GM15510 (cell line): ENCODE measurements around the gene BRICD5.

Source experiments
- POLR2A ChIP-seq: IDR thresholded peaks from 3 replicates; pipeline ENCODE4 v1.6.1; 2011; ENCODE audit warnings: borderline replicate concordance; ENCODE audit not compliant: insufficient read length; ENCODE audit errors: extremely low read depth

BRICD5 gene

DNA sequence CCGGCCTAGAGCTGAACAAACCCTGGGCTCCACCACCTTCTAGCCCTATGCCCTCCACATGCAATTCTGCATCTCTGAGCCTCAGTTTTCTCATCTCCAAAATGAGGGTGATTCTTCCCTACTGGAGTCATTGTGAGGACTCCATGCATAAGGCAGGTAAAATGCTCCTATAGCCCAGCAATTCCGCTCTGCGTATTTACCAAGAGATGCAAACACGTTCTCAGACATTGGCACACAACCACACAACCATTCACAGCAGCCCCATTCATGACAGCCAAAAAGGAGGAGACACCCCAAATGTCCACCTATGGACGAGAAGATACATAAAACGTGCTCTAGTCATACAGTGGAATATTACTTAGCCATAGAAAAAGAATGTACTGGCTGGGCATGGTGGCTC lies 10.3 kb downstream of the BRICD5 start:
- TF ChIP-seq POLR2A, result no peak

DNA sequence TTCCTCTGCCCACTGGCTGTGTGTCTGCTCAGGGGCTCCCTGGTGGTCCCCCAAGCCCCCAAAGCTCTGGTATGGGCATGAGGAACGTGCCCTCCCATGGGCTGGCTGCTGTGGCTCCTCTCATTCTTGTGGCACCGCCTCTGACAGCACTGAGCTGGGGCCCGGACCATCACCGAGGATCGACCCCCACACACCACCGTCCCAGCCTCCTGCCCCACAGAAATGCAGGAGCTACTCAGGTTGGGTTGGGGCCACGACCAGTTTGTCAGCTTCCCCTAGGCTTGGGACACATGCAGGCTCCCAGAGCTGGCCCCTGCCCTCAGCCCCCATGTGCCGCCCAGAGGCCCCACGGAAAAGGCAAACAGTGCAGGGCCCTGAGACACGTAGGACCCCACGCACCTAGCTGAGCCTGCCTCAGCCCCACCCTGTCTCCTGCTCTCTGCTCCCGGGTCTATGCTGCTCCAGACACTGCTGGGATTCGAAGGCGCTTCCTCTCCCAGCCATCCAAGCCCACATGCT lies 11.0 kb downstream of the BRICD5 start:
- TF ChIP-seq POLR2A, result no peak

DNA sequence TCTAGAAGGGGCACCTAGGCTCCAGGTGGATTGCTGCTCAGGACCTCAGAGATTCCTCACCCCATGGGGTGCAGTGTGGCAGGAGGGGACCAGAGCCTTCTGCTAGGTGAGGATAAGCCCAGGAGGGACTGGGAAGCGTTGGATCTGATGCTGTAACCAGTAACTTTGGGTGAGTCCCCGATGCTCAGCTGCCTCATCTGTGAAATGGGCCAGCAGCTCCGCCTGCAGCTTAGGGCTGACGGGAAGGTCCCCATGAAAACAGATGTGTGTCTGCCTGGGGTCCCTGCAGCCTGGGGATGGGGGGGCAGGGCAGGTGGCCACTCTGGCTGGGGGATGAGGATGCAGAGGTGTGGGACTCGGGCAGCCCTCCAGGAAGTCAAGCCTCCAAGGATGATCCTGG lies 11.6 kb downstream of the BRICD5 start:
- TF ChIP-seq POLR2A, result no peak

DNA sequence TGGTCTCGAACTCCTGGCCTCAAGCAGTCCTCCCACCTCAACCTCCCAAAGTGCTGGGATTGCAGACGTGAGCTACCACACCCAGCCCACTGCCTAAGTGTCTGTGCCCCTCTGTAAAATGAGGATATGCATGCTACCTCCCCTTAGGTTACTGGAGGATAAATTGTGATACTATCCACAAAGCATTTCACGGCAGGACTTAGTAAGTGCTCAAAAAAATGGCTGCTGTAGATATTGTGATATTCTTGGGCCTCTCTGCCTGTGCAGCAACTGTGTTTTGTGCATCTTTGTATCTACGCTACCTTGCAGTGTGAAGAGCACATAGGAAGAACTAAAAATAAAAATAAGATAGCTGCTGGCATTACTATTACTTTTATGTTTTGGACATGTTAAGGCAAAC lies 12.4 kb downstream of the BRICD5 start:
- TF ChIP-seq POLR2A, result no peak

DNA sequence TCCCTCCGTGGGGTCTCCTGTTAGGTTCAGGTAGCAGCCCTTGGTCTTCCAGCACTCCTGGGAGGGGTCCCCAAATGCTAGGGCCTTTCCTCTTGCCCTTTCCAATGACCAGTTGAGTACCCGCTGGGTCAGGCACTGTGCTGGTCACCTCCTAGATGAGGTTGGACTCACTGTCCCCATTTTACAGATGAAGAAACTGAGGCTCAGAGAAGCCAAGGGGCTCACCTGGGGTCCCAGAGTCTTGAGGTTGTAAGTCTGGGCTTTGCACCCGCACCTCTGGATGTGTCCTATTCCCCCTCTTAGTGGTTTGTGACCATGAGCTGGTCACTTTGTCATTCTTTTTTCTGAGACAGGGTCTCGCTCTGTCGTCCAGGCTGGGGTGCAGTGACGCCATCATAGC lies 12.9 kb downstream of the BRICD5 start:
- no peak for TF ChIP-seq POLR2A

DNA sequence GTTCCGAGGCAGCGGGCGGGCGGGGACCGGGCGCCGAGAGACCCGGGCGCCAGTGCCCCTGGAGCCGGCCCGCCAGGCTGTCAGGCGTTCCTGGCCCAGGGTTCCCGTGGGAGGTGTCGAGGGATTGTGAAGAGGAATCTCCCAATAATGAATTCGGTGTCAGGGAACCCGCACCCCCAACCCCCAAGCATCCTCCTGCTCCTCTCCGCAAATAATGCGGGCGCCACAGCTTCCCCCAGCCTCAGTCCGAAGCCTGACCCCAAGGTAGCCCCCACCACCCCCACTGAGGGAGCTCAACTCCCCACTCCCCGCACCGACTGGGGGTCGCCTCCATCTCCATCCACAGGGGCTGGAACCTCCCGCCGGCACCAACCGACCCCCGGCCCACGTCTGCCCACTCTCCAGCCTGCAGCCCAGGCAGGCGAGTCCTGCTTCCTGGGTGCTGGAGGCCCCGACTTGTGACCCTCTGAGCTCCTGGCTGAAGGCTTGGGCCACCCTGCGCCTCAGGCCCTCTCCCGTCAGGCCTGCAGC lies 13.6 kb downstream of the BRICD5 start:
- no peak for TF ChIP-seq POLR2A

DNA sequence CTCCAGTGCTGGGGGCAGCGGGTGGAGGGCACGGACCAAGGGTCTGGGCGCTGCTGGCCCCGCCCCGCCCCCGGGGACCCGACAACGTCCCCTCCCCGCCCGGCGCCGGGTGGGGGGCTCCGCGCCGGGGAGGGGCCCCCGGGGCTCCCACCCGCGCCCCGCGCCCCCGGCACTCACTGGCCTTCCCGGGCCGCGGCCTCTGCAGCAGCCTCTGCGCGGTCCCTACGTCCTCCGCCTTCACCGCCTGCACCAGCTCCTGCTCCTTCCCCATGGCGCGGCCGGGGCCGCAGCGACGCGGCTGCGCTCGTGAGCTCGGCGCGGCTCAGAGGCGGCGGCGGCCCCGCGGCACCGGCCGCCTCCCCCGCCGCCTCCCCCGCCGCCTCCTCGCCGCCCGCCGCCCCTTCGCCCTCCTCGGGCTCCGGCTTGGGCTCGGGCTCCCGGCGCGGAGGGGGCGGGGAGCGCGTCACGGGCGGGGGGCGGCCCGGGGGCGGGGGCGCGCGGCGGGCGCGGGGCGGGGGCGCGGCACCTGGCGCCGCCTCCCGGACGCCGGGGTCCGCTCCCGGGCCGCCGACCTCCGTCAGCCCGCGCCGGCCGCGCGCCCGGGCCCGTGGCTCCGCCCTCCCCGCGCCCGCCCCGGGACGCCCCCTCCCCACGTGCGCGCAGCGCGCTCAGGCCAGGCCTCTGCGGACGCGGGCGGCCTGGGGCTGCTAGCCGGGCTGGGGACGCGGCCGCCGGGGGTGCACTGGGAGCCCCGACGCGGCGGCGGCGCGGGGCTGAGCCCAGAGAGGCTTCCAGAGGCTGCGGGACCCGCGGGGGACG lies 14.3 kb downstream of the BRICD5 start, which contains the start of gene CASKIN1:
Gene CASKIN1 (minus strand): TSS at position 444 of the 819 bp plus-strand sequence. CDS start 173 bp downstream, at position 271.
- TF ChIP-seq POLR2A, result no peak

DNA sequence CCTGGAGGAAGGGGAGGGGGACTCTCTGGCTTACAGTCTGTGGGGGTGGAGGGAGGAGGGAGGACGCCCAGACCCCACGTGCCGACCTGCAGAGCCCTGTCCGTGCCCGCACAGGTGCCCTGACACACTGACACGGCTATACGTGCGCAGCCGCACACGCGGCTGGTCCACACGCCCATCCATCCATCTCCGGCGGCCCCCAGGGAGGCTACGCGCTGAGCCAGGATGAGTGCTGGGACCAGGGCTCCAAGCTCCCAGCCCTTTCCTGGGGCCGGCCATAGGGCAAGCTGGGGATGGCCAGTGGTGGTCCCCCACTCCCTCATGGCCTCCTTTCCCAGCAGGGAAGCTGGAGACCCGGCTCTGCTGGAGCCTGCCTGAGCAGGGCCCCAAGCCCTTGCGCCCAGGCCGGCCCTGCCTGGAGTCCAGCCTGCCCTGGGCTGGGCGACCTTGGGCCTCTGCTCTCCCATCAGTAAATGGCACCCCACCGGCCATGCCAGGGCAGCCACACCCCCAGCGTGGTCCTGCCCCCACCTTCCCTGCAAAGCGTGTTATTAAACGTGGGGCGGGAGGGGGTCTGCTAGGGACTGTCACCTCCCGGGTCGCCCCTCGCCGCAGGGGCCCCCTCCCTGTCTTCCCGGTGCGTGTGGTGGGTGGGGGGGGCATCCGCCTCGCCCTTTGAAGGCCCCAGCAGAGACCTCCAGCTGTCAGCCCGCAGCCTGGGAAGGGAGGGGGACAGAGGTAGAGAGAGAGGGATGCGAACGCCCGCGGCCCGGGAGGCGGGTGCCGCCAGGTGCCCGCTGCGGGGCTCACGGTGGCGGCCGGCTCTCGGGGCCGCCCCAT lies 15.1 kb downstream of the BRICD5 start:
- TF ChIP-seq POLR2A, result no peak

DNA sequence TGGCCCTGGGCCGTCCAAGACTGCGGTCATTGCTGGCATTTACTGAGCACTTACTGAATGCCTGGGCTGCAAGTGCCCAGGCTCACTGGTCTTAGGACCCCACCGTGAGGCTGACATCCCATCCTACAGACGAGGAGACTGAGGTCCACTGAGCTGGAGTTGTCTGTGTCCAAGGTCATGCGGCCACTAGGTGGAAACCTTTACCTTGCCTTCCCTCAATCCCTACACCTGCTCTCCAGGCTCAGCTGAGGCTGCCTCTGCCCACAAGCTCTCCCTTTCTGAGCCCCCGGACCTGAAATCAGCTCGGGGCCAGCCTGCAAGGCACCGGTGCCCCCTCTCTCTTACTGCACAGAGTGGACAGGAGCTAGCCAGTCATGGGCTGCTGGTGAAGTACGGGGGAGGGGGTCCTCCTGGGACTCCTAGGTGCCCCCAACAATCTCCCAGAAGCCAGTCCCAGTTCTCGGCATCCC lies 15.8 kb downstream of the BRICD5 start:
- no peak for TF ChIP-seq POLR2A

DNA sequence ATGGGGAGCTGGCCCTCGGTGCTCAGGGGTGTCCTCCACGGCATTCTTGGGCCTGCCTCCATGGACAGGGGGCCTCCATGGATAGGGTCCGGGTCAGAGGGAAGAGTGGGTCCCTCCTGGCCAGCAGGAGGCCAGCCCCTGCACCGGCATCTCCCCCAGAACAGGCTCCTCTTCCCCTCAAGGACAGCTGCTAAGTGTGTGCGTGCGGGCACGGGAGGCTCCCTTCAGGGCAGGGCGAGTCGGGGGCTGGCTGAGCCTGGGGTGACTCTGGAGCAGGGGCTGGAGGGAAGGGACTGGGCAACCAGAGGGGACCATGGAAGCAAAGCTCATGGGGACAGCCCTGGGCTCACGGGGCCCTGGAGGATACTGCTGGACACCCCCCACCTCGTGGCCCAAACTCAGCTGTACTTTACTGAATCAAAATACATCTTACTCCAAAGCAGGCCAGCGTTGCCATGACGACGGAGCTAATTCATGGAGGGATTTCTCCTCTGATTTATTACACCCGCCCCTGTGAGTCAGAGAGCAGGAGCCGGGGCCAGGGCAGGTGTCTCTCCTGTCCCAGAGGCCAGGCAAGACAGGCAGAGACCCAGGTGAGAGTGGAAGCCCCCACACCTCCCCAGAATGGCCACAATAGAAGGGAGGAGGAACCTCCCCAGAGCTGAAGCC lies 16.4 kb downstream of the BRICD5 start:
- TF ChIP-seq POLR2A, result no peak

DNA sequence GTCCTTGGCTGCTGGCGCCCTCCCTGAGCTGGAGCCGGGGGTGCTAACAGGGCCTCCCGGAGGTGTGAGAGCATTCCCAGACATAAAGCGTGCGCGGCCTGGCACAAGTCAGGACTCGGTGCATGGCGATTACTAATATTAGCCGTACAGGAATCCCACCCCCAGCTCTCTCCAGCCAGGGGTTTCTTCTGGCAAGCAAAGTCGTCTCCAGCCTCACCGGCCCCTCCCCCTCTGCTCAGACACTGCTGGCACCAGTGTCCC lies 19.3 kb downstream of the BRICD5 start:
- TF ChIP-seq POLR2A, result no peak

DNA sequence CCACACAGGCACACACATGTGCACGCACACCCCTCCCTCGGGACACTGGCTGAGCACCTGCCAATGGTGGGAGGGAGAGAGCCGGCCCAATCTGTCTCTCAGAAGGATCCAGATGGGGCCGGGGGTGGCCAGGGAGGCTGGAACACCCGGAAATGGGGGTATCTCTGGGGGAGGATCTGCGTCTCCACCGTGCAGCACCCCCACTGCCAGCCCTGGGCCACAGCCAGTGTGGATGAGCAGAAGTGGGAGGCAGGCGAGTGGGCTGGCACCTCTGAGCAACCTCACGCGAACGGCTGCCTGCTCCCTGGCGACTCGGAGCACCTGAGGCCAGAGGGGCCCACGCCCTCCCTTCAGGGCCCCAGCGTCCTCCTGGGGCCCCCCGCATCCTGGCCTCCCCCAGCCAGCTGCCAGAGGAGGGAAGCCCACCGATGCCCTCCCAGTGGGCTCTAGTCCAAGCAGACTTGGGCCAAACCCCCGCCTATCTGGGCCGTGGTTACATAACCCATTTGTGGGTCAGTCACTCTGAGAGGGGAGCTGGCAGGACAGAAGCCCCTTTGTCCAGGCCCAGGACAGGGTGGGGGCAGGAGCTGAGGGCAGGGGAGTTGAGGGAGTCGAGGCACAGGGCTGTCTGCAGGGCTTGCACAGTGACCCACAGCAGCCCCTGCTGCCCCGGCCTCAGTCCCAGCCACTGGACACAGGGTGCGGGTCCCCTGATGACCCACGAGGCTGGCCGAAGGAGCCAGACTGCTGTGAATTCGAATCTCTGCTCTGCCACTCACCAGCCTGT lies 19.8 kb downstream of the BRICD5 start:
- TF ChIP-seq POLR2A, result no peak

DNA sequence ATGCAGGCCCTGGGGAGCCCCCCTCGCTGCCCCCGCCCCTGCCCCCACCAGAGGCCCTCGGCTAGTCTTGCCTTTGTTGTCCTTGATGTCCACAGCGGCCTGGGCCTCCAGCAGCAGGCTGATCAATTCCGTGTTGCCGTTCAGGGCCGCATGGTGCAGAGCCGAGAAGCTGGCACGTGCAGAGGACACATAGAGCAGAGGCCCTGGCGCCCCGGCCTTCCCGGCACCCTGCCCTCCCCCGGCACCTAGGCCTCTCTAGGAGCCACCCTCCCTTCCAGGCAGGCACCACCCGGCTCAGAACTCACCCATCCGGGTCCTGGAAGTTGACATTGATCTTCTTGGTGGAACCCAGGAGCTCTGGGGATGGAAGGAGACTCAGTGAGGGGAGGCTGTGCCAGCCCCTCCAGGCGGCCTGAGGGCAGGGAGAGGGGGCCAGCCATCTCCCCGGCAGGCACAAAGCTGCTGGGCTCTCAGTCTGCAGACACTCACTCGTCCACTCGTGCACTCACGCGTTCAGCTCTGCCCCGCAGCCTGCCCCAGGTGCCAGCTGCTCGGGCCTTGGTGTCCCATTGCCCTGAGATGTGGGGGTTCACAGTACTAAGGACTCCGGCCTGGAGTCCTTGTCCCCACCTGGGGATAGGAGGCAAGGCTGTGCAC lies 20.5 kb downstream of the BRICD5 start:
- no peak for TF ChIP-seq POLR2A
